ENCODE data around the gene ACOT6.
"Not testable (repeated sequence)": the region's sequence is repeated elsewhere in the genome, so short reads cannot be mapped to it uniquely, and the experiment has no call there.

ACOT6 gene

GRCh38 chr14:73644531-73645247 is 32.4 kb downstream of the ACOT6 start, which contains the start of gene DNAL1:
TSS of gene DNAL1 (plus strand) at chr14:73644986. CDS start at chr14:73645040, 54 bp downstream.
- peak within 1 kb of the TSS; percentile 94 for H3K4me3 ChIP-seq (ENCODE audit: low read length)
- no peak for TF ChIP-seq CTCF (conservative IDR thresholded peaks at IDR 0.05; ENCODE audit: low read length)
- DNase-seq (ENCODE audit: low read depth), result peak; percentile 86

- no peak for DNase-seq (ENCODE audit: low read depth)
- TF ChIP-seq CTCF (conservative IDR thresholded peaks at IDR 0.05; ENCODE audit: low read length), result no peak
- peak overlapping the region; percentile 94 for H3K4me3 ChIP-seq (ENCODE audit: low read length)
These were observed 32.9 kb downstream of the ACOT6 start for GRCh38 chr14:73645248-73645610.

GRCh38 chr14:73651005-73651404 is 38.7 kb downstream of the ACOT6 start:
- H3K4me3 ChIP-seq (ENCODE audit: low read length), result no peak overlapping the region
- no peak for DNase-seq (ENCODE audit: low read depth)
- TF ChIP-seq CTCF (conservative IDR thresholded peaks at IDR 0.05; ENCODE audit: low read length), result no peak

- DNase-seq (ENCODE audit: low read depth), result no peak
- no peak for TF ChIP-seq CTCF (conservative IDR thresholded peaks at IDR 0.05; ENCODE audit: low read length)
- no peak overlapping the region for H3K4me3 ChIP-seq (ENCODE audit: low read length)
These were observed 43.5 kb downstream of the ACOT6 start for GRCh38 chr14:73655851-73656250.

GRCh38 chr14:73659202-73659601 is 46.9 kb downstream of the ACOT6 start:
- H3K4me3 ChIP-seq (ENCODE audit: low read length); DNase-seq (ENCODE audit: low read depth): not testable (repeated sequence)

GRCh38 chr14:73660511-73660910 is 48.2 kb downstream of the ACOT6 start:
- TF ChIP-seq CTCF (conservative IDR thresholded peaks at IDR 0.05; ENCODE audit: low read length), result no peak
- H3K4me3 ChIP-seq (ENCODE audit: low read length), result no peak overlapping the region
- no peak for DNase-seq (ENCODE audit: low read depth)

GRCh38 chr14:73661872-73662271 is 49.6 kb downstream of the ACOT6 start:
- no peak overlapping the region for H3K4me3 ChIP-seq (ENCODE audit: low read length)
- no peak for TF ChIP-seq CTCF (conservative IDR thresholded peaks at IDR 0.05; ENCODE audit: low read length)
- peak; percentile 38 for DNase-seq (ENCODE audit: low read depth)

Data from AG10803 (cell line).